ENCODE measurements around the gene NFIC. TPM values are rescaled to one million over a fixed set of nuclear protein-coding genes. Genes with fewer than 3 reads are reported as not detected.

The NFIC gene
- total RNA-seq: 63.5 TPM

GRCh38 chr19:3365836-3366752 is at the start of gene NFIC:
NFIC (plus strand) TSS chr19:3366583; CDS start chr19:3366637, 54 bp downstream.

GRCh38 chr19:3480383-3481091 is 114.2 kb downstream of the NFIC start, which contains the start of gene SMIM24:
SMIM24 (minus strand) TSS chr19:3480525; CDS start chr19:3480463, 62 bp downstream.

GRCh38 chr19:3483226-3483628 is 116.8 kb downstream of the NFIC start, which contains the start of gene SMIM44:
SMIM44 (minus strand) TSS chr19:3483441; CDS start chr19:3483403, 38 bp downstream.

GRCh38 chr19:3500429-3501101 is 134.2 kb downstream of the NFIC start, which contains the start of gene DOHH:
DOHH (minus strand) TSS chr19:3500674; CDS start chr19:3496814, 3,860 bp downstream.

GRCh38 chr19:3505598-3506383 is 139.4 kb downstream of the NFIC start, which contains the start of gene FZR1:
FZR1 (plus strand) TSS chr19:3506311; CDS start chr19:3522990, 16,679 bp downstream.

Other genes starting within 250 kb of the NFIC start
- 3.0 TPM for gene GNA15, start 230.6 kb upstream of the NFIC start, total RNA-seq
- gene S1PR4, start 187.8 kb upstream of the NFIC start, total RNA-seq: 0.38 TPM
- gene NCLN, start 180.7 kb upstream of the NFIC start, total RNA-seq: 19.5 TPM
- gene CELF5, start 141.9 kb upstream of the NFIC start, total RNA-seq: 13.4 TPM
- 3.9 TPM for gene SMIM24, start 113.9 kb downstream of the NFIC start, total RNA-seq
- 6.5 TPM for gene SMIM44, start 116.9 kb downstream of the NFIC start, total RNA-seq
- 12.1 TPM for gene DOHH, start 134.1 kb downstream of the NFIC start, total RNA-seq
- 56.4 TPM for gene FZR1, start 139.7 kb downstream of the NFIC start, total RNA-seq
- not detected for gene TEKTIP1, start 172.6 kb downstream of the NFIC start, total RNA-seq
- 34.4 TPM for gene MFSD12, start 191.0 kb downstream of the NFIC start, total RNA-seq
- 60.3 TPM for gene HMG20B, start 206.4 kb downstream of the NFIC start, total RNA-seq
- 0.60 TPM for gene GIPC3, start 218.9 kb downstream of the NFIC start, total RNA-seq
- 2.0 TPM for gene TBXA2R, start 240.3 kb downstream of the NFIC start, total RNA-seq